ENCODE results near the gene SYT9.
A peak's percentile ranks its signal among the peaks of the same experiment; 100 is the strongest.

DNA sequence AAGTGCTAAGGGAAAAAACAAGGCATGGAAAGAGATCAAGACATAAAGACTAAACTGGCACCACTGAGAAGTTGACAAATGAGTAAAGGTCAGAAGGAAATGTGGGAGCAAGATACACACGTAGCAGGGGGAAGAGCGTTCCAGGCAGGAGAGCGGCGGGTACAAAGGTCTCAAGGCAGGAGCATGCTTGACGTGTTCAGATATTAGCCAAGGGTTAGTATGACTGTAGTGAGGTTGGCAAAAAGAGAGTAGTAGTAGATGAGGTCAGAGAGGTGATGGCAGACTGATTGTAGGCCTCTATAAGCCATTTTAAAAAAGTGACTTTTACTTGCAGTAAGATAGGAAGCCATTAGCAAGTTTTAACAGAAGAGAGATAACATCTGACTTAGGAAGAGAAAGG lies 9.9 kb downstream of the SYT9 start:
- TF ChIP-seq, protein P1, sequence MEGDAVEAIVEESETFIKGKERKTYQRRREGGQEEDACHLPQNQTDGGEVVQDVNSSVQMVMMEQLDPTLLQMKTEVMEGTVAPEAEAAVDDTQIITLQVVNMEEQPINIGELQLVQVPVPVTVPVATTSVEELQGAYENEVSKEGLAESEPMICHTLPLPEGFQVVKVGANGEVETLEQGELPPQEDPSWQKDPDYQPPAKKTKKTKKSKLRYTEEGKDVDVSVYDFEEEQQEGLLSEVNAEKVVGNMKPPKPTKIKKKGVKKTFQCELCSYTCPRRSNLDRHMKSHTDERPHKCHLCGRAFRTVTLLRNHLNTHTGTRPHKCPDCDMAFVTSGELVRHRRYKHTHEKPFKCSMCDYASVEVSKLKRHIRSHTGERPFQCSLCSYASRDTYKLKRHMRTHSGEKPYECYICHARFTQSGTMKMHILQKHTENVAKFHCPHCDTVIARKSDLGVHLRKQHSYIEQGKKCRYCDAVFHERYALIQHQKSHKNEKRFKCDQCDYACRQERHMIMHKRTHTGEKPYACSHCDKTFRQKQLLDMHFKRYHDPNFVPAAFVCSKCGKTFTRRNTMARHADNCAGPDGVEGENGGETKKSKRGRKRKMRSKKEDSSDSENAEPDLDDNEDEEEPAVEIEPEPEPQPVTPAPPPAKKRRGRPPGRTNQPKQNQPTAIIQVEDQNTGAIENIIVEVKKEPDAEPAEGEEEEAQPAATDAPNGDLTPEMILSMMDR (IDR thresholded peaks at IDR 0.05; ENCODE audit: low read depth, low read length, missing input control), result no peak
- TF ChIP-seq RXRA (IDR thresholded peaks at IDR 0.05) (peak; percentile 48 to 83), RAD21 (IDR thresholded peaks at IDR 0.05) (no peak), EGR1 (IDR thresholded peaks at IDR 0.05; ENCODE audit: low read depth in 2 of 2) (no peak), FOXA1 (IDR thresholded peaks at IDR 0.05) (no peak), FOXA2 (IDR thresholded peaks at IDR 0.05) (peak; percentile 57)
- TF ChIP-seq, protein P2, sequence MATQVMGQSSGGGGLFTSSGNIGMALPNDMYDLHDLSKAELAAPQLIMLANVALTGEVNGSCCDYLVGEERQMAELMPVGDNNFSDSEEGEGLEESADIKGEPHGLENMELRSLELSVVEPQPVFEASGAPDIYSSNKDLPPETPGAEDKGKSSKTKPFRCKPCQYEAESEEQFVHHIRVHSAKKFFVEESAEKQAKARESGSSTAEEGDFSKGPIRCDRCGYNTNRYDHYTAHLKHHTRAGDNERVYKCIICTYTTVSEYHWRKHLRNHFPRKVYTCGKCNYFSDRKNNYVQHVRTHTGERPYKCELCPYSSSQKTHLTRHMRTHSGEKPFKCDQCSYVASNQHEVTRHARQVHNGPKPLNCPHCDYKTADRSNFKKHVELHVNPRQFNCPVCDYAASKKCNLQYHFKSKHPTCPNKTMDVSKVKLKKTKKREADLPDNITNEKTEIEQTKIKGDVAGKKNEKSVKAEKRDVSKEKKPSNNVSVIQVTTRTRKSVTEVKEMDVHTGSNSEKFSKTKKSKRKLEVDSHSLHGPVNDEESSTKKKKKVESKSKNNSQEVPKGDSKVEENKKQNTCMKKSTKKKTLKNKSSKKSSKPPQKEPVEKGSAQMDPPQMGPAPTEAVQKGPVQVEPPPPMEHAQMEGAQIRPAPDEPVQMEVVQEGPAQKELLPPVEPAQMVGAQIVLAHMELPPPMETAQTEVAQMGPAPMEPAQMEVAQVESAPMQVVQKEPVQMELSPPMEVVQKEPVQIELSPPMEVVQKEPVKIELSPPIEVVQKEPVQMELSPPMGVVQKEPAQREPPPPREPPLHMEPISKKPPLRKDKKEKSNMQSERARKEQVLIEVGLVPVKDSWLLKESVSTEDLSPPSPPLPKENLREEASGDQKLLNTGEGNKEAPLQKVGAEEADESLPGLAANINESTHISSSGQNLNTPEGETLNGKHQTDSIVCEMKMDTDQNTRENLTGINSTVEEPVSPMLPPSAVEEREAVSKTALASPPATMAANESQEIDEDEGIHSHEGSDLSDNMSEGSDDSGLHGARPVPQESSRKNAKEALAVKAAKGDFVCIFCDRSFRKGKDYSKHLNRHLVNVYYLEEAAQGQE (IDR thresholded peaks at IDR 0.05), result no peak

All from liver (tissue), 3 donors.